HG02938 (cell line): Measurements from ENCODE around the gene ATAD1.
"Not testable (repeated sequence)": the region's sequence is repeated elsewhere in the genome, so short reads cannot be mapped to it uniquely, and the experiment has no call there.

Experiments used
- ATAC-seq: cut with Tn5 transposase; IDR thresholded peaks from one replicate; pipeline ENCODE4 v1.9.1; 2021; ENCODE audit warnings: mild to moderate bottlenecking, moderate library complexity; ENCODE audit not compliant: unreplicated experiment

ATAD1 gene

GRCh38 chr10:87804939-87805569, 13.0 kb downstream of the ATAD1 start:
- no peak for ATAC-seq

- no peak for ATAC-seq
Measured at GRCh38 chr10:87803831-87804230, 14.2 kb downstream of the ATAD1 start.

GRCh38 chr10:87803328-87803727, 14.7 kb downstream of the ATAD1 start:
- no peak for ATAC-seq

- ATAC-seq, result not testable (repeated sequence)
Measured at GRCh38 chr10:87801813-87802435, 16.1 kb downstream of the ATAD1 start.

- no peak for ATAC-seq
Measured at GRCh38 chr10:87799860-87800259, 18.2 kb downstream of the ATAD1 start.

- no peak for ATAC-seq
Measured at GRCh38 chr10:87798082-87798481, 19.9 kb downstream of the ATAD1 start.

- ATAC-seq, result no peak
Measured at GRCh38 chr10:87794285-87794684, 23.7 kb downstream of the ATAD1 start.

- no peak for ATAC-seq
Measured at GRCh38 chr10:87790185-87790584, 27.8 kb downstream of the ATAD1 start.

GRCh38 chr10:87786421-87786820, 31.6 kb downstream of the ATAD1 start:
- ATAC-seq, result no peak

GRCh38 chr10:87782721-87783120, 35.3 kb downstream of the ATAD1 start:
- ATAC-seq, result no peak

GRCh38 chr10:87781545-87781944, 36.5 kb downstream of the ATAD1 start:
- ATAC-seq, result no peak

- ATAC-seq, result no peak
Measured at GRCh38 chr10:87776328-87776727, 41.7 kb downstream of the ATAD1 start.

- no peak for ATAC-seq
Measured at GRCh38 chr10:87775766-87776165, 42.3 kb downstream of the ATAD1 start.

GRCh38 chr10:87771871-87772500, 46.0 kb downstream of the ATAD1 start:
- ATAC-seq, result no peak

- ATAC-seq, result no peak
Measured at GRCh38 chr10:87767253-87767652, 50.8 kb downstream of the ATAD1 start.

- no peak for ATAC-seq
Measured at GRCh38 chr10:87765666-87766376, 52.2 kb downstream of the ATAD1 start.

GRCh38 chr10:87764072-87764934, 53.7 kb downstream of the ATAD1 start:
- no peak for ATAC-seq

GRCh38 chr10:87763086-87763861, 54.8 kb downstream of the ATAD1 start:
- ATAC-seq, result no peak

GRCh38 chr10:87761892-87762291, 56.1 kb downstream of the ATAD1 start:
- peak; percentile 81 for ATAC-seq

- ATAC-seq, result no peak
Measured at GRCh38 chr10:87761153-87761552, 56.9 kb downstream of the ATAD1 start.
